H1 (cell line): Measurements from ENCODE around the gene CWC25. TPM values are rescaled to one million over a fixed set of nuclear protein-coding genes. Genes with fewer than 3 reads are reported as not detected.

ENCODE experiments used
- CEBPB ChIP-seq: IDR thresholded peaks from 2 replicates; pipeline ENCODE4 v1.6.1; 2012; ENCODE audit warnings: low read depth, low read length
- CHD1 ChIP-seq: IDR thresholded peaks from 2 replicates; pipeline ENCODE4 v1.6.1; 2012; ENCODE audit warnings: low read depth, low read length, improper control_type of control experiment
- MAFK ChIP-seq: IDR thresholded peaks from 2 replicates; pipeline ENCODE4 v1.6.1; 2012; ENCODE audit warnings: low read depth, mild to moderate bottlenecking, improper control_type of control experiment, low read length
- SAP30 ChIP-seq: fragments of 300-600 bp; sonication (generic); IDR thresholded peaks from 2 replicates; pipeline ENCODE4 v1.7.1; 2012; ENCODE audit warnings: low read length, moderate library complexity, mild to moderate bottlenecking, inconsistent platforms; ENCODE audit not compliant: insufficient read depth, insufficient replicate concordance
- SRF ChIP-seq: IDR thresholded peaks from 2 replicates; pipeline ENCODE4 v1.6.1; 2011; ENCODE audit warnings: mild to moderate bottlenecking, low read depth, low read length, moderate library complexity
- polyA plus RNA-seq, 7 experiments: library from polyadenylated mRNA; depleted of rRNA in 3 of 7; stranded (reverse) in 5 of 7; unstranded in 2 of 7; fragments of >200 nt in 5 of 7; fragments of 200-250 nt in 2 of 7; gene quantifications; 1 replicate in 5 of 7; 2 replicates in 1 of 7; 4 replicates in 1 of 7; pipeline versions ENCODE4 v1.2.1 to v1.2.3, GENCODE V29; 2011 to 2013; ENCODE audit warnings: missing spikeins in 2 of 7, mixed read lengths in 2 of 7
- total RNA-seq: library from RNA; stranded (reverse); fragmentation: NEBNext Ultra II Directional; extraction: Animal tissue kit (Norgen Biotek cat#: 25700); gene quantifications from 2 replicates; pipeline ENCODE4 v1.2.1, GENCODE V29; 2021
- TF ChIP-seq, protein P1 (sequence below): IDR thresholded peaks from 2 replicates; pipeline ENCODE4 v1.6.1; 2012; ENCODE audit warnings: low read length, inconsistent platforms

The CWC25 gene
- total and polyA plus RNA-seq, 2 of the 8 experiments (the other 6 are each of a cell fraction or from before 2014, with no cell fraction given): 11.1 to 13.1 TPM

- TF ChIP-seq CHD1: no peak
- no peak for TF ChIP-seq SRF
- no peak for TF ChIP-seq MAFK
- TF ChIP-seq, protein P1, sequence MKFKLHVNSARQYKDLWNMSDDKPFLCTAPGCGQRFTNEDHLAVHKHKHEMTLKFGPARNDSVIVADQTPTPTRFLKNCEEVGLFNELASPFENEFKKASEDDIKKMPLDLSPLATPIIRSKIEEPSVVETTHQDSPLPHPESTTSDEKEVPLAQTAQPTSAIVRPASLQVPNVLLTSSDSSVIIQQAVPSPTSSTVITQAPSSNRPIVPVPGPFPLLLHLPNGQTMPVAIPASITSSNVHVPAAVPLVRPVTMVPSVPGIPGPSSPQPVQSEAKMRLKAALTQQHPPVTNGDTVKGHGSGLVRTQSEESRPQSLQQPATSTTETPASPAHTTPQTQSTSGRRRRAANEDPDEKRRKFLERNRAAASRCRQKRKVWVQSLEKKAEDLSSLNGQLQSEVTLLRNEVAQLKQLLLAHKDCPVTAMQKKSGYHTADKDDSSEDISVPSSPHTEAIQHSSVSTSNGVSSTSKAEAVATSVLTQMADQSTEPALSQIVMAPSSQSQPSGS: no peak
- TF ChIP-seq SAP30: no peak
- TF ChIP-seq CEBPB: no peak
Observed at GRCh38 chr17:38786372-38786771, 38.7 kb downstream of the CWC25 start (continued).
